ENCODE data around the gene TPST1. TPM values are rescaled to one million over a fixed set of nuclear protein-coding genes. Genes with fewer than 3 reads are reported as not detected.

The TPST1 gene
- total and polyA plus RNA-seq, 2 of the 8 experiments (the other 6 are each of a cell fraction or from before 2014, with no cell fraction given), result 8.2 to 18.4 TPM

DNA sequence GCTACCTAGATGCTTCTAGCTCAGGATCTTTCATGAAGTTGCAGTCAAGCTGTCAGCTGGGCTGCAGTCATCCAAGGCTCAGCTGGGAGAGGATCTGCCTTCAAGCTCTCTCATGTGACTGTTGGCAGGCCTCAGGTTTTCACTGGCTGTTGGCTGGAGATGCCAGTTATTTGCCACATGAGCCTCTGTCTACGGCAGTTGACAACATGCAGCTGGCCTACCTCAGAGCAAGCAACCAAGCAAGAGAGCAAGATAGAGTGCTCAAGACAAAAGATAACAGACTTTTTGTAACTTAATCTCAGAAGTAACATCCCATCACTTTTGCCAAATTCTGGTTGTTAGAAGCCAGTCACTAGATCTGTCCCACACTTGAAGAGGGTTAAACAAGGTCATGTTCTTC, 125.8 kb downstream of the TPST1 start:
- Histone ChIP-seq H3K18ac (ENCODE audit: extremely low read depth, low read length) (no peak overlapping the region), H3K27me3 (replicated peaks in 1 of 4; ENCODE audit: control insufficient read depth in 3 of 4, extremely low read depth in 1 of 4, insufficient read depth in 3 of 4, low read length in 3 of 4) (no peaks in the 10 kb centered on the region), H3K23ac (ENCODE audit: insufficient read length) (no peak overlapping the region), H3K4me1 (replicated peaks in 1 of 4; ENCODE audit: control insufficient read depth in 3 of 4, insufficient read depth in 4 of 4, low read length in 3 of 4) (no peaks in the 10 kb centered on the region), H3K23me2 (ENCODE audit: low read depth, low read length) (no peaks in the 10 kb centered on the region), H3K9me3 (ENCODE audit: insufficient read depth in 2 of 2, low read depth in 1 of 2, low read length in 1 of 2) (no peaks in the 10 kb centered on the region), H2AK5ac (ENCODE audit: low read depth, low read length) (no peak overlapping the region), H3K4ac (replicated peaks; ENCODE audit: insufficient read length, low read depth, low read length) (no peak overlapping the region), H2BK120ac (replicated peaks; ENCODE audit: low read depth, low read length) (no peak overlapping the region), H3K9ac (replicated peaks in 1 of 4; ENCODE audit: extremely low read depth in 1 of 4, low read depth in 3 of 4, low read length in 3 of 4) (no peak overlapping the region), H3K27ac (ENCODE audit: low read depth, low read length) (no peak overlapping the region), H4K5ac (ENCODE audit: insufficient read length, low read depth, low read length) (no peak overlapping the region), H3K4me3 (ENCODE audit: extremely low read depth in 1 of 4, insufficient read depth in 2 of 4, low read depth in 3 of 4, low read length in 4 of 4) (no peak overlapping the region), H3K56ac (replicated peaks; ENCODE audit: insufficient read length, low read depth, low read length) (no peak overlapping the region), H3K79me1 (ENCODE audit: low read depth, low read length) (no peaks in the 10 kb centered on the region), H2BK12ac (ENCODE audit: low read depth, low read length) (no peak overlapping the region), H2AFZ (ENCODE audit: low read length) (no peak overlapping the region), H4K20me1 (replicated peaks in 1 of 2; ENCODE audit: control insufficient read depth in 1 of 2, insufficient read depth in 2 of 2, low read length in 2 of 2) (no peaks in the 10 kb centered on the region), H2BK15ac (ENCODE audit: low read length) (no peak overlapping the region), H4K8ac (ENCODE audit: extremely low read depth, insufficient read depth, low read length) (no peak overlapping the region), H2BK5ac (ENCODE audit: low read depth, low read length) (no peak overlapping the region), H3K4me2 (ENCODE audit: insufficient read depth in 1 of 2, low read depth in 2 of 2, low read length in 2 of 2) (no peak overlapping the region), H2BK20ac (ENCODE audit: low read length) (no peak overlapping the region), H4K91ac (replicated peaks; ENCODE audit: insufficient read length, low read length) (no peak overlapping the region), H3K36me3 (ENCODE audit: control insufficient read depth in 2 of 4, insufficient read depth in 4 of 4, low read length in 3 of 4) (no peaks in the 10 kb centered on the region), H3K14ac (ENCODE audit: insufficient read length) (no peak overlapping the region), H3K79me2 (ENCODE audit: control insufficient read depth in 1 of 2, insufficient read depth in 2 of 2, low read length in 2 of 2) (no peaks in the 10 kb centered on the region)
- 88% methylated on average over 1 of the region's 1 CpG; no CpG with 5 or more reads in 1 of the 2 experiments for WGBS, 2 experiments (ENCODE audit: extremely low coverage in 1 of 2, insufficient coverage in 1 of 2, insufficient read length in 1 of 2, insufficient replicate concordance in 2 of 2, low coverage in 1 of 2, low lambda C conversion rate in 2 of 2, missing lambda C conversion rate in 1 of 2)
- ChIA-PET CTCF (ENCODE audit: partially characterized antibody) (no interaction called here), POLR2A (ENCODE audit: partially characterized antibody) (interaction anchor here (1.1 kb wide), 1 partner anchor 48 kb away, joined by 3 read pairs; no protein-coding TSS in a partner anchor)
- no peak for FAIRE-seq
- TF ChIP-seq, protein P1, sequence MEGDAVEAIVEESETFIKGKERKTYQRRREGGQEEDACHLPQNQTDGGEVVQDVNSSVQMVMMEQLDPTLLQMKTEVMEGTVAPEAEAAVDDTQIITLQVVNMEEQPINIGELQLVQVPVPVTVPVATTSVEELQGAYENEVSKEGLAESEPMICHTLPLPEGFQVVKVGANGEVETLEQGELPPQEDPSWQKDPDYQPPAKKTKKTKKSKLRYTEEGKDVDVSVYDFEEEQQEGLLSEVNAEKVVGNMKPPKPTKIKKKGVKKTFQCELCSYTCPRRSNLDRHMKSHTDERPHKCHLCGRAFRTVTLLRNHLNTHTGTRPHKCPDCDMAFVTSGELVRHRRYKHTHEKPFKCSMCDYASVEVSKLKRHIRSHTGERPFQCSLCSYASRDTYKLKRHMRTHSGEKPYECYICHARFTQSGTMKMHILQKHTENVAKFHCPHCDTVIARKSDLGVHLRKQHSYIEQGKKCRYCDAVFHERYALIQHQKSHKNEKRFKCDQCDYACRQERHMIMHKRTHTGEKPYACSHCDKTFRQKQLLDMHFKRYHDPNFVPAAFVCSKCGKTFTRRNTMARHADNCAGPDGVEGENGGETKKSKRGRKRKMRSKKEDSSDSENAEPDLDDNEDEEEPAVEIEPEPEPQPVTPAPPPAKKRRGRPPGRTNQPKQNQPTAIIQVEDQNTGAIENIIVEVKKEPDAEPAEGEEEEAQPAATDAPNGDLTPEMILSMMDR (IDR thresholded peaks at IDR 0.05; ENCODE audit: control extremely low read depth in 1 of 3, insufficient read depth in 1 of 3, low read depth in 1 of 3, low read length in 3 of 3), result no peak
- no peak for TF ChIP-seq HDAC2 (IDR thresholded peaks at IDR 0.05; ENCODE audit: borderline replicate concordance in 1 of 2, low read depth in 2 of 2, low read length in 2 of 2)
- no peak for TF ChIP-seq FOSL1 (IDR thresholded peaks at IDR 0.05; ENCODE audit: insufficient read depth, low read depth, low read length)
- no peak for TF ChIP-seq CEBPB (IDR thresholded peaks at IDR 0.05; ENCODE audit: low read depth, low read length)
- TF ChIP-seq CTBP2 (IDR thresholded peaks at IDR 0.05; ENCODE audit: borderline replicate concordance, insufficient read depth, insufficient read length, low read length), result no peak
- TF ChIP-seq SIRT6 (IDR thresholded peaks at IDR 0.05; ENCODE audit: low read length), result no peak
- TF ChIP-seq JUND (IDR thresholded peaks at IDR 0.05; ENCODE audit: low read length), result no peak
- no peak for TF ChIP-seq TBP (IDR thresholded peaks at IDR 0.05; ENCODE audit: low read depth, low read length)
- DNase-seq (ENCODE audit: low read depth in 1 of 2, low spot score in 2 of 2), result no peak

All from H1 (cell line).